ENCODE results near the gene ATP9B. TPM values are rescaled to one million over a fixed set of nuclear protein-coding genes. Genes with fewer than 3 reads are reported as not detected.

The ATP9B gene
- polyA plus RNA-seq, 1 of the 3 experiments (the other 2 are of a cell fraction): 11.2 TPM

DNA sequence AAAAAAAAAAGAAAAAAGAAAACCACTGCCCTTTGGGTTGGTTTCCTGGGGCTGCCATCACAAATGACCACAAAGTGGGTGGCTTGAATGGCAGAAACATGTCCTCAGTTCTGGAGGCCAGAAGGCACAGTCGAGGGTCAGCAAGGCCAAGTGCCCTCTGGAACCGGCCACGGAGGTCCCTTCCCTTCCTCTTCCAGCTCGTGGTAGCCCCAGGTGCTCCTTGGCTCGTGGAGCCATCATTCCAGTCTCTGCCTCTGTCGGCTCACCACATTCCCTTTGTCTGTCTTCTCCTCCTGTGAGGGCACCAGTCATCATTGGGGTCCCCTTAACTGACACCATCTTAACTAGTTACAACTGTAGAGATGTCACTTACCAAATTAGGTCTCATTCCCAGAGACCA, 318.0 kb downstream of the ATP9B start:
- Histone ChIP-seq H2AFZ (ENCODE audit: low read depth) (no peak overlapping the region), H3K27me3 (ENCODE audit: insufficient read depth) (peaks cover 95% of the 10 kb centered on the region), H3K4me1 (ENCODE audit: control insufficient read depth in 1 of 2, insufficient read depth in 2 of 2, low read depth in 1 of 2, low read length in 1 of 2) (no peaks in the 10 kb centered on the region; a peak in 1 of 4 replicates), H3F3A (replicated peaks; ENCODE audit: insufficient read depth) (no peaks in the 10 kb centered on the region), H3K9me3 (no peaks in the 10 kb centered on the region), H3K4me3 (ENCODE audit: low read depth in 2 of 2, low read length in 1 of 2) (no peak overlapping the region), H3K4me2 (no peak overlapping the region), H4K20me1 (ENCODE audit: insufficient read depth) (no peaks in the 10 kb centered on the region), H3K36me3 (replicated peaks in 1 of 2; ENCODE audit: control insufficient read depth in 1 of 2, insufficient read depth in 2 of 2, low read length in 1 of 2) (no peaks in the 10 kb centered on the region), H3K79me2 (ENCODE audit: insufficient read depth) (no peaks in the 10 kb centered on the region), H3K27ac (ENCODE audit: low read depth in 2 of 2, low read length in 1 of 2) (no peak overlapping the region), H3K9me2 (no peaks in the 10 kb centered on the region), H3K9ac (no peak overlapping the region)
- DNase-seq: no peak
- TF ChIP-seq CHD2 (IDR thresholded peaks at IDR 0.05; ENCODE audit: low read length, partially characterized antibody) (no peak), USF2 (IDR thresholded peaks at IDR 0.05; ENCODE audit: borderline replicate concordance, low read depth, low read length) (no peak), FOXM1 (IDR thresholded peaks at IDR 0.05; ENCODE audit: low read depth) (no peak), SIN3A (IDR thresholded peaks at IDR 0.05; ENCODE audit: borderline replicate concordance, low read depth, low read length) (no peak), RFX5 (IDR thresholded peaks at IDR 0.05; ENCODE audit: low read length) (no peak), YY1 (IDR thresholded peaks at IDR 0.05; ENCODE audit: low read depth) (no peak), SMC3 (IDR thresholded peaks at IDR 0.05; ENCODE audit: low read depth, low read length) (no peak), EZH2phosphoT487 (IDR thresholded peaks at IDR 0.05; ENCODE audit: borderline replicate concordance, low read depth) (no peak), MXI1 (IDR thresholded peaks at IDR 0.05; ENCODE audit: low read depth, low read length) (no peak), REST (IDR thresholded peaks at IDR 0.05; ENCODE audit: low read depth, low read length) (no peak), FOXJ3 (CRISPR knock-in tag; IDR thresholded peaks at IDR 0.05) (no peak), ELF1 (IDR thresholded peaks at IDR 0.05) (no peak), GABPA (IDR thresholded peaks at IDR 0.05; ENCODE audit: low read depth) (no peak), RAD21 (IDR thresholded peaks at IDR 0.05; ENCODE audit: low read length) (no peak), GATA2 (CRISPR knock-in tag; IDR thresholded peaks at IDR 0.05) (no peak)
- TF ChIP-seq, protein P1, sequence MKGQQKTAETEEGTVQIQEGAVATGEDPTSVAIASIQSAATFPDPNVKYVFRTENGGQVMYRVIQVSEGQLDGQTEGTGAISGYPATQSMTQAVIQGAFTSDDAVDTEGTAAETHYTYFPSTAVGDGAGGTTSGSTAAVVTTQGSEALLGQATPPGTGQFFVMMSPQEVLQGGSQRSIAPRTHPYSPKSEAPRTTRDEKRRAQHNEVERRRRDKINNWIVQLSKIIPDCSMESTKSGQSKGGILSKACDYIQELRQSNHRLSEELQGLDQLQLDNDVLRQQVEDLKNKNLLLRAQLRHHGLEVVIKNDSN (IDR thresholded peaks at IDR 0.05; ENCODE audit: borderline replicate concordance, low read depth): no peak
- TF ChIP-seq, protein P2, sequence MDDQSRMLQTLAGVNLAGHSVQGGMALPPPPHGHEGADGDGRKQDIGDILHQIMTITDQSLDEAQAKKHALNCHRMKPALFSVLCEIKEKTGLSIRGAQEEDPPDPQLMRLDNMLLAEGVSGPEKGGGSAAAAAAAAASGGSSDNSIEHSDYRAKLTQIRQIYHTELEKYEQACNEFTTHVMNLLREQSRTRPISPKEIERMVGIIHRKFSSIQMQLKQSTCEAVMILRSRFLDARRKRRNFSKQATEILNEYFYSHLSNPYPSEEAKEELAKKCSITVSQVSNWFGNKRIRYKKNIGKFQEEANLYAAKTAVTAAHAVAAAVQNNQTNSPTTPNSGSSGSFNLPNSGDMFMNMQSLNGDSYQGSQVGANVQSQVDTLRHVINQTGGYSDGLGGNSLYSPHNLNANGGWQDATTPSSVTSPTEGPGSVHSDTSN (IDR thresholded peaks at IDR 0.05): no peak
- TF ChIP-seq, protein P3, sequence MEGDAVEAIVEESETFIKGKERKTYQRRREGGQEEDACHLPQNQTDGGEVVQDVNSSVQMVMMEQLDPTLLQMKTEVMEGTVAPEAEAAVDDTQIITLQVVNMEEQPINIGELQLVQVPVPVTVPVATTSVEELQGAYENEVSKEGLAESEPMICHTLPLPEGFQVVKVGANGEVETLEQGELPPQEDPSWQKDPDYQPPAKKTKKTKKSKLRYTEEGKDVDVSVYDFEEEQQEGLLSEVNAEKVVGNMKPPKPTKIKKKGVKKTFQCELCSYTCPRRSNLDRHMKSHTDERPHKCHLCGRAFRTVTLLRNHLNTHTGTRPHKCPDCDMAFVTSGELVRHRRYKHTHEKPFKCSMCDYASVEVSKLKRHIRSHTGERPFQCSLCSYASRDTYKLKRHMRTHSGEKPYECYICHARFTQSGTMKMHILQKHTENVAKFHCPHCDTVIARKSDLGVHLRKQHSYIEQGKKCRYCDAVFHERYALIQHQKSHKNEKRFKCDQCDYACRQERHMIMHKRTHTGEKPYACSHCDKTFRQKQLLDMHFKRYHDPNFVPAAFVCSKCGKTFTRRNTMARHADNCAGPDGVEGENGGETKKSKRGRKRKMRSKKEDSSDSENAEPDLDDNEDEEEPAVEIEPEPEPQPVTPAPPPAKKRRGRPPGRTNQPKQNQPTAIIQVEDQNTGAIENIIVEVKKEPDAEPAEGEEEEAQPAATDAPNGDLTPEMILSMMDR (IDR thresholded peaks at IDR 0.05): no peak
- TF ChIP-seq, protein P4, sequence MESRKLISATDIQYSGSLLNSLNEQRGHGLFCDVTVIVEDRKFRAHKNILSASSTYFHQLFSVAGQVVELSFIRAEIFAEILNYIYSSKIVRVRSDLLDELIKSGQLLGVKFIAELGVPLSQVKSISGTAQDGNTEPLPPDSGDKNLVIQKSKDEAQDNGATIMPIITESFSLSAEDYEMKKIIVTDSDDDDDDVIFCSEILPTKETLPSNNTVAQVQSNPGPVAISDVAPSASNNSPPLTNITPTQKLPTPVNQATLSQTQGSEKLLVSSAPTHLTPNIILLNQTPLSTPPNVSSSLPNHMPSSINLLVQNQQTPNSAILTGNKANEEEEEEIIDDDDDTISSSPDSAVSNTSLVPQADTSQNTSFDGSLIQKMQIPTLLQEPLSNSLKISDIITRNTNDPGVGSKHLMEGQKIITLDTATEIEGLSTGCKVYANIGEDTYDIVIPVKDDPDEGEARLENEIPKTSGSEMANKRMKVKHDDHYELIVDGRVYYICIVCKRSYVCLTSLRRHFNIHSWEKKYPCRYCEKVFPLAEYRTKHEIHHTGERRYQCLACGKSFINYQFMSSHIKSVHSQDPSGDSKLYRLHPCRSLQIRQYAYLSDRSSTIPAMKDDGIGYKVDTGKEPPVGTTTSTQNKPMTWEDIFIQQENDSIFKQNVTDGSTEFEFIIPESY (IDR thresholded peaks at IDR 0.05; ENCODE audit: borderline replicate concordance, low read depth): no peak
- TF ChIP-seq, protein P5, sequence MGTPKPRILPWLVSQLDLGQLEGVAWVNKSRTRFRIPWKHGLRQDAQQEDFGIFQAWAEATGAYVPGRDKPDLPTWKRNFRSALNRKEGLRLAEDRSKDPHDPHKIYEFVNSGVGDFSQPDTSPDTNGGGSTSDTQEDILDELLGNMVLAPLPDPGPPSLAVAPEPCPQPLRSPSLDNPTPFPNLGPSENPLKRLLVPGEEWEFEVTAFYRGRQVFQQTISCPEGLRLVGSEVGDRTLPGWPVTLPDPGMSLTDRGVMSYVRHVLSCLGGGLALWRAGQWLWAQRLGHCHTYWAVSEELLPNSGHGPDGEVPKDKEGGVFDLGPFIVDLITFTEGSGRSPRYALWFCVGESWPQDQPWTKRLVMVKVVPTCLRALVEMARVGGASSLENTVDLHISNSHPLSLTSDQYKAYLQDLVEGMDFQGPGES (IDR thresholded peaks at IDR 0.05; ENCODE audit: low read depth, low read length): no peak
- CTCF ChIA-PET: no interaction called here
- WGBS (ENCODE audit: low lambda C conversion rate): 5% methylated on average over 6 of the region's 6 CpGs
- POLR2A ChIA-PET: no interaction called here
